ENCODE measurements around the gene ARAP2.

ARAP2 gene

DNA sequence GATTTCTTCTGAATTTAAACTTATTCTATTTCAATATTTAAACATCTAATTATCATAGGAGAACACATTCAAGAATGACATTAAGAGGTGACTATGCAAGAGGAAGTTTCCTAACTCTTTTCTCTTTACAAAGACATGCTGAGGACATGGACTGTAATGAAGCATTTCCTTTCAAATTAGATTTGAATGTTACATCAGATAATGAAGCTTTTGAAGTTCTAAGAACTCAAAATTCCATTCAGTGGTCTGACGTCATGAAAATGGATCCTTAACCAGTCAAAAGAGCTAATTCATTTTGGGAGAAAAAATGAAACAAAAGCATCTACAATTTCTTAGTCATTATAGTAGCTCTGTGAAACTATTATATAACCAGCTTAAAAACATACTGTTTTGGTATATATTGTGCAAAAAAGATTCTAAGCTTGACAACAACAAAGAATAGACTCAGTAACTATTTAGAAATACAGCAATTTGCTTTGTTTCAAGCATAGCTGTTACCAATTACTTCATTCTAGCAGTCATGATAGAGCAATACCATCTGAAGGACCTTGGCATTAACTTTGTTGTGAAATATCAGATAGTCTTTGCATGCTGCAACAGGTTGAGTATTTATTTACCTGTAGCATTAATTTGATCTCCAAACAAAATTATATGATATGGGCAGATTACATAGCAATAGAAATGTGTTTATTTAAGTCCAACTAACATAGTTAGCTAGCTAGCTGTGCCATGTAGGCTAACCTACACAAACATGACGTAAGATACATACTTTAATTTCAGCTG lies 23.4 kb upstream of the ARAP2 start:
- Histone ChIP-seq H3K27ac (no peak overlapping the region), H3K27me3 (ENCODE audit: insufficient read depth, low read depth, severe bottlenecking) (peaks cover 77% of the 10 kb centered on the region), H3K36me3 (no peaks in the 10 kb centered on the region), H3K4me3 (ENCODE audit: low read depth, low read length) (no peak overlapping the region), H3K9me3 (ENCODE audit: severe bottlenecking) (no peaks in the 10 kb centered on the region)
- TF ChIP-seq, protein P1, sequence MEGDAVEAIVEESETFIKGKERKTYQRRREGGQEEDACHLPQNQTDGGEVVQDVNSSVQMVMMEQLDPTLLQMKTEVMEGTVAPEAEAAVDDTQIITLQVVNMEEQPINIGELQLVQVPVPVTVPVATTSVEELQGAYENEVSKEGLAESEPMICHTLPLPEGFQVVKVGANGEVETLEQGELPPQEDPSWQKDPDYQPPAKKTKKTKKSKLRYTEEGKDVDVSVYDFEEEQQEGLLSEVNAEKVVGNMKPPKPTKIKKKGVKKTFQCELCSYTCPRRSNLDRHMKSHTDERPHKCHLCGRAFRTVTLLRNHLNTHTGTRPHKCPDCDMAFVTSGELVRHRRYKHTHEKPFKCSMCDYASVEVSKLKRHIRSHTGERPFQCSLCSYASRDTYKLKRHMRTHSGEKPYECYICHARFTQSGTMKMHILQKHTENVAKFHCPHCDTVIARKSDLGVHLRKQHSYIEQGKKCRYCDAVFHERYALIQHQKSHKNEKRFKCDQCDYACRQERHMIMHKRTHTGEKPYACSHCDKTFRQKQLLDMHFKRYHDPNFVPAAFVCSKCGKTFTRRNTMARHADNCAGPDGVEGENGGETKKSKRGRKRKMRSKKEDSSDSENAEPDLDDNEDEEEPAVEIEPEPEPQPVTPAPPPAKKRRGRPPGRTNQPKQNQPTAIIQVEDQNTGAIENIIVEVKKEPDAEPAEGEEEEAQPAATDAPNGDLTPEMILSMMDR (IDR thresholded peaks at IDR 0.05; ENCODE audit: low read depth, low read length): no peak
- no peak for DNase-seq

DNA sequence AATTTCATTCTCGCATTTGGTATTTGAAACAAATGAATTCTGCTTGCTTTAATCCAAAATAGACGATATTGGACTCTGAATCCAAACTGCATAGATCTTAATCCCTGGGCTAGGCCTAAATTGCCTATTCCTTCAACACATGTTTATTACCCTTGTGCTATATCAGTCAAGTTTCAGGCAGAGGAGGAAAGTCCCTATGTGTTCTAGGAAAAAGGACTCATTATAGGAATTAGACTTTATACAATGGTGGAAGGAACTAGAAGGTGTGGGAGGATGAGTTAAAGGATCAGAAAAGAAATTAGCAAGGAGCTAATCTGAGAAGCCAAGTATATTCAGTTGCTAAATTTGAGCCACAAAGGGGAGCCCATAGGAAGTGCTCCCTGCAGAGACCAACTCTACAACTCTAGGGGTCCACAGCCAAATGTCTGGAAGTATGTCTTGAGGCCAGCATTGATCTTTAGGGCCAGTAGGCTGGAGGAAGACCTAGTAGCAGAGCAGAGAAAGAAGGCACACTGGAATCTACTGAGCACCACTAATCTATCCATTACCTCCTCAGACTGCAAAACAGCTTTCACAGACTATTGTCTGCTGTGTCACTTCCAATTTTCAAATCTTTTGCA lies 20.0 kb upstream of the ARAP2 start:
- Histone ChIP-seq H3K4me3 (ENCODE audit: low read depth, low read length) (no peak overlapping the region), H3K27ac (no peak overlapping the region), H3K36me3 (no peaks in the 10 kb centered on the region), H3K9me3 (ENCODE audit: severe bottlenecking) (no peaks in the 10 kb centered on the region), H3K27me3 (ENCODE audit: insufficient read depth, low read depth, severe bottlenecking) (peaks cover 53% of the 10 kb centered on the region)
- DNase-seq: no peak
- TF ChIP-seq, protein P1 (IDR thresholded peaks at IDR 0.05; ENCODE audit: low read depth, low read length): no peak

DNA sequence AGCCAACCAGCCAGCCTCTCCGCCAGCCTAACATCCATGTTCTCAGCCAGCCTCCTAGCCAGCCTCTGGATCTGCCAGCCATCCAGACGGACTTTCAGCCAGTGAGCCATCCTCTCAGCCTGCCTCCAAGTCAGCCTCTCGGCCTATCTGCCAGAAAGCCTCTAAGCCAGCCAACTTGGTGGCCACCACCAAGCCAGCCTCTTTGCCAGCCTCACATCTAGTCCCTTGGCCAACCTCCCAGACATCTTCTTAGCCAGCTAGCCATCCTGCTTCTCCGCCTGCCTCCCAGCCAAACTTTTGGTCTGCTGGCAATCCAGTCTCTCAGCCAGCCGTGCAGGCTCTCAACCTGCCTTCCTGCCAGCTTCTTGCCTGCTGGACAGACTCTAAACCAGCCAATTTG lies 16.4 kb upstream of the ARAP2 start:
- DNase-seq: no peak
- H3K4me3 ChIP-seq (ENCODE audit: low read depth, low read length): no peak overlapping the region
- H3K36me3 ChIP-seq: no peaks in the 10 kb centered on the region
- no peak overlapping the region for H3K27ac ChIP-seq
- peaks cover 29% of the 10 kb centered on the region for H3K27me3 ChIP-seq (ENCODE audit: insufficient read depth, low read depth, severe bottlenecking)
- H3K9me3 ChIP-seq (ENCODE audit: severe bottlenecking): no peaks in the 10 kb centered on the region
- TF ChIP-seq, protein P1 (IDR thresholded peaks at IDR 0.05; ENCODE audit: low read depth, low read length): no peak

DNA sequence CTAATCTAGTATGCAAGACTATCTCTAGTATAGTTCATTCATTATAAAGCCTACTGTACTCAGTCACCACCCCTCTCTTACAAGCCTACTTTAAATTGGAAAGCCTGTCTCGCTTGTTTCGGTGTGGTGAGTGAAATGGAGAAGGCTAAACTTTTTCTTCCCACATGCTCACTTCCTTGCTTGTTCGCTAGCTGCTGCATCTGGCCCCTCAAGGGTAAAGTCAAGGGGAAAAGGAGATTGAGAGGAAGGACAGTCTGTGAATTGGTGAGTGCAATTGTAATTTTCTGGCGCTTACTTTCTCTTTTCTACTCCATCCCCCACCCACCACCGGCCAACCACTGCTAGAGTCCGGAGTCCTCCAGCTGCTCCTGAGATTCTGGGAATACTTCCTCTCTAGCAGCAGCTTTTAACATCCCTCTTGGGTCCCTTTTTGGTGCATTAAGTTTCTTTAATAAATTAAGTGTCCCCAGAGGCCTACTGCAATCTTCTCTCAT lies 12.1 kb upstream of the ARAP2 start:
- H3K9me3 ChIP-seq (ENCODE audit: severe bottlenecking): no peaks in the 10 kb centered on the region
- TF ChIP-seq, protein P1 (IDR thresholded peaks at IDR 0.05; ENCODE audit: low read depth, low read length): no peak
- no peak overlapping the region for H3K27ac ChIP-seq
- H3K36me3 ChIP-seq: no peaks in the 10 kb centered on the region
- DNase-seq: no peak
- peaks cover 39% of the 10 kb centered on the region for H3K27me3 ChIP-seq (ENCODE audit: insufficient read depth, low read depth, severe bottlenecking)
- no peak overlapping the region for H3K4me3 ChIP-seq (ENCODE audit: low read depth, low read length)

DNA sequence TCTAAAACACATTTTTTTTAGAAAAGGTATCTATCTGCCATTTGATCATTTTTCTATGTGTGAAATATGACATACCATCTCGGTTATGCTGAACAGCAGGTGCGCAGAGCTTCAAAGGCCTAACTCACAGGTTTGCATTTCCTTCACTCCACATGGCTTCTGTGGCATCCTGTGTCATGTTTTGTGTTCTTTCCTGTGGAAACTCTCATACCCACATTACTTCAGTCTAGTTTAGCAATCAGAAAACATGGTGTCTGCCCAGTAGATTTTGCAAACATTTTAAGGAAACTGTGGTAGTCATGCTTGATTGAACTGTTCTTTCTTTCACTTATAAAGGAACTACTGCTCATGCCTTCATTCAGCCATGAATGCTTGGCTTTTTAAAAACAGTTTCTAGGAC lies 11.3 kb upstream of the ARAP2 start:
- H3K9me3 ChIP-seq (ENCODE audit: severe bottlenecking): no peaks in the 10 kb centered on the region
- no peak overlapping the region for H3K27ac ChIP-seq
- H3K27me3 ChIP-seq (ENCODE audit: insufficient read depth, low read depth, severe bottlenecking): peaks cover 45% of the 10 kb centered on the region
- TF ChIP-seq, protein P1 (IDR thresholded peaks at IDR 0.05; ENCODE audit: low read depth, low read length): no peak
- no peak for DNase-seq
- H3K4me3 ChIP-seq (ENCODE audit: low read depth, low read length): no peak overlapping the region
- no peaks in the 10 kb centered on the region for H3K36me3 ChIP-seq

Measured in WERI-Rb-1 (cell line).